K562 (cell line): Measurements from ENCODE around the gene ZNF385D. TPM values are rescaled to one million over a fixed set of nuclear protein-coding genes. Genes with fewer than 3 reads are reported as not detected.

Experiments
- CBX2 ChIP-seq: fragments of 200-600 bp; sonication (generic); IDR thresholded peaks from one replicate; pipeline ENCODE4 v1.6.1; 2012; ENCODE audit warnings: mild to moderate bottlenecking, low read length, inconsistent platforms; ENCODE audit not compliant: insufficient read depth, poor library complexity, severe bottlenecking
- CREM ChIP-seq: IDR thresholded peaks from 2 replicates; pipeline ENCODE4 v1.6.1; 2014; ENCODE audit warnings: antibody characterized with exemption, low read depth
- DACH1 ChIP-seq: fragments of 450-650 bp; IDR thresholded peaks from 2 replicates; pipeline ENCODE4 v1.6.1; 2018; ENCODE audit not compliant: partially characterized antibody
- FOSL1 ChIP-seq: fragments of 200-800 bp; sonication (Bioruptor generic); conservative IDR thresholded peaks from 2 replicates; pipeline ENCODE4 v1.6.1; 2016; ENCODE audit warnings: missing genetic modification characterization, missing compliant biosample characterization
- FOXK1 ChIP-seq: sonication (generic); formaldehyde crosslinking; IDR thresholded peaks from 2 replicates; pipeline ENCODE4 v1.8.0; 2022; ENCODE audit warnings: missing genetic modification reagents, mild to moderate bottlenecking, borderline replicate concordance
- GABPB2 ChIP-seq: fragments of 250-450 bp; sonication (Bioruptor Pico); conservative IDR thresholded peaks from 2 replicates; pipeline ENCODE4 v1.5.1; 2021; ENCODE audit warnings: mild to moderate bottlenecking
- GTF2F1 ChIP-seq: IDR thresholded peaks from 2 replicates; pipeline ENCODE4 v1.6.1; 2011; ENCODE audit warnings: low read depth, low read length, improper control_type of control experiment
- HSF4 ChIP-seq: fragments of 250-450 bp; sonication (Bioruptor Pico); IDR thresholded peaks from 2 replicates; pipeline ENCODE4 v2.1.2; 2022; ENCODE audit warnings: mild to moderate bottlenecking, moderate library complexity, borderline replicate concordance
- ILF3 ChIP-seq: fragments of 450-650 bp; IDR thresholded peaks from 2 replicates; pipeline ENCODE4 v1.6.1; 2018; ENCODE audit warnings: antibody characterized with exemption, mild to moderate bottlenecking, moderate library complexity, borderline replicate concordance
- KDM5B ChIP-seq: fragments of 200-600 bp; sonication (generic); IDR thresholded peaks from 2 replicates; pipeline ENCODE4 v1.6.1; 2012; ENCODE audit warnings: low read depth, mild to moderate bottlenecking, moderate library complexity, low read length, control low read depth, inconsistent platforms; ENCODE audit not compliant: insufficient replicate concordance
- KLF6 ChIP-seq: fragments of 250-450 bp; sonication (Bioruptor Pico); IDR thresholded peaks from 2 replicates; pipeline ENCODE4 v1.4.0; 2020; ENCODE audit warnings: mild to moderate bottlenecking, moderate library complexity, borderline replicate concordance
- NR2C1 ChIP-seq, 2 experiments: fragments of 450-650 bp; IDR thresholded peaks; 2 replicates each; pipeline ENCODE4 v1.6.1; 2017; ENCODE audit warnings: mild to moderate bottlenecking in 2 of 2, antibody characterized with exemption in 1 of 2, inconsistent platforms in 1 of 2, missing compliant biosample characterization in 1 of 2, missing genetic modification characterization in 1 of 2
- OTX1 ChIP-seq: fragments of 450-650 bp; formaldehyde crosslinking; IDR thresholded peaks from 2 replicates; pipeline ENCODE4 v1.4.0; 2022; ENCODE audit warnings: mild to moderate bottlenecking
- POLR2H ChIP-seq: IDR thresholded peaks from 2 replicates; pipeline ENCODE4 v1.6.1; 2016; ENCODE audit warnings: missing genetic modification characterization, low read depth, mild to moderate bottlenecking, control low read depth, missing compliant biosample characterization, moderate library complexity
- PRPF4 ChIP-seq: fragments of 200-400 bp; formaldehyde crosslinking; IDR thresholded peaks from one replicate; pipeline ENCODE4 v1.6.1; 2017; ENCODE audit warnings: low read length, low read depth, mild to moderate bottlenecking; ENCODE audit not compliant: insufficient read depth, poor library complexity, severe bottlenecking
- RFX7 ChIP-seq: fragments of 250-450 bp; sonication (Bioruptor Pico); IDR thresholded peaks from 2 replicates; pipeline ENCODE4 v1.5.1; 2021; ENCODE audit warnings: mild to moderate bottlenecking
- SMAD3 ChIP-seq: fragments of 450-650 bp; formaldehyde crosslinking; conservative IDR thresholded peaks from 2 replicates; pipeline ENCODE4 v1.4.0; 2020; ENCODE audit warnings: mild to moderate bottlenecking
- SMC3 ChIP-seq: conservative IDR thresholded peaks from 2 replicates; pipeline ENCODE4 v1.6.1; 2011; ENCODE audit warnings: low read depth, low read length, improper control_type of control experiment; ENCODE audit not compliant: insufficient read depth
- STAT5A ChIP-seq: IDR thresholded peaks from 2 replicates; pipeline ENCODE4 v1.6.1; 2012; ENCODE audit warnings: low read length, inconsistent platforms, borderline replicate concordance
- TAF7 ChIP-seq: fragments of 450-650 bp; IDR thresholded peaks from 2 replicates; pipeline ENCODE4 v1.6.1; 2016; ENCODE audit warnings: missing genetic modification characterization, missing compliant biosample characterization
- YY1 ChIP-seq, 3 experiments: IDR thresholded peaks; 2 replicates each; pipeline ENCODE4 v1.6.1; 2011; ENCODE audit warnings: low read length in 2 of 3, mild to moderate bottlenecking in 2 of 3, moderate library complexity in 2 of 3, borderline replicate concordance in 1 of 3, control low read depth in 1 of 3, low read depth in 1 of 3; ENCODE audit not compliant: insufficient read depth in 3 of 3, insufficient replicate concordance in 2 of 3, control insufficient read depth in 1 of 3, insufficient read length in 1 of 3; ENCODE audit errors: extremely low read depth in 1 of 3
- ZNF184 ChIP-seq: sonication (generic); formaldehyde crosslinking; IDR thresholded peaks from 2 replicates; pipeline ENCODE4 v1.5.0; 2020; ENCODE audit warnings: missing genetic modification reagents
- ZNF311 ChIP-seq: fragments of 250-450 bp; sonication (Bioruptor Pico); IDR thresholded peaks from 2 replicates; pipeline ENCODE4 v1.4.0; 2020; ENCODE audit warnings: mild to moderate bottlenecking, moderate library complexity
- ZNF316 ChIP-seq: fragments of 450-650 bp; IDR thresholded peaks from 2 replicates; pipeline ENCODE4 v1.6.1; 2016
- ZNF41 ChIP-seq: fragments of 250-450 bp; sonication (Bioruptor Pico); conservative IDR thresholded peaks from 2 replicates; pipeline ENCODE4 v1.4.0; 2020; ENCODE audit warnings: mild to moderate bottlenecking
- ZNF431 ChIP-seq: sonication (generic); formaldehyde crosslinking; IDR thresholded peaks from 2 replicates; pipeline ENCODE4 v1.8.0; 2022; ENCODE audit warnings: mild to moderate bottlenecking, missing genetic modification reagents
- ZNF561 ChIP-seq: fragments of 450-650 bp; formaldehyde crosslinking; conservative IDR thresholded peaks from 2 replicates; pipeline ENCODE4 v1.4.0; 2020; ENCODE audit warnings: mild to moderate bottlenecking, moderate library complexity
- ZNF79 ChIP-seq: fragments of 250-450 bp; sonication (Bioruptor Pico); IDR thresholded peaks from 2 replicates; pipeline ENCODE4 v1.4.0; 2020; ENCODE audit warnings: low read depth, mild to moderate bottlenecking, moderate library complexity
- polyA plus RNA-seq, 8 experiments: library from polyadenylated mRNA; depleted of rRNA in 4 of 8; stranded (reverse) in 5 of 8; unstranded in 3 of 8; fragments of >200 nt; fragmentation: Nextera tagmentation in 2 of 8; fragmentation: Illumina TruSeq in 1 of 8; extraction: Ambion mirVana in 2 of 8; extraction: Trizol in 1 of 8; gene quantifications; 2 replicates each; pipeline versions ENCODE4 v1.2.1 to v1.2.3, GENCODE V29; 2011 to 2014; ENCODE audit warnings: inconsistent platforms in 1 of 8, missing spikeins in 1 of 8
- total RNA-seq, 7 experiments: library from RNA; depleted of rRNA in 6 of 7; stranded (reverse); fragments of >200 nt in 6 of 7; fragmentation: Illumina TruSeq in 2 of 7; extraction: Trizol in 2 of 7; gene quantifications; 2 replicates each; pipeline versions ENCODE4 v1.2.1 to v1.2.3, GENCODE V29; 2011 to 2021; ENCODE audit warnings: low replicate concordance in 1 of 7
- TF ChIP-seq, protein P1 (sequence below): fragments of 450-650 bp; IDR thresholded peaks from 2 replicates; pipeline ENCODE4 v1.6.1; 2016
- TF ChIP-seq, protein P2 (sequence below): fragments of 250-450 bp; sonication (Bioruptor Pico); IDR thresholded peaks from 2 replicates; pipeline ENCODE4 v1.8.0; 2022; ENCODE audit warnings: moderate library complexity, mild to moderate bottlenecking, inconsistent platforms

The ZNF385D gene
- total and polyA plus RNA-seq, 9 of the 15 experiments (the other 6 are each of a cell fraction or from before 2014, with no cell fraction given): 0.14 to 1.7 (median 0.51) TPM

- no peak for TF ChIP-seq GTF2F1
- TF ChIP-seq TAF7: 0 out of 2 replicates have a peak, but pooled peaks have one; percentile 16
- TF ChIP-seq CREM: no peak
- no peak for TF ChIP-seq ZNF431
- TF ChIP-seq, protein P1, sequence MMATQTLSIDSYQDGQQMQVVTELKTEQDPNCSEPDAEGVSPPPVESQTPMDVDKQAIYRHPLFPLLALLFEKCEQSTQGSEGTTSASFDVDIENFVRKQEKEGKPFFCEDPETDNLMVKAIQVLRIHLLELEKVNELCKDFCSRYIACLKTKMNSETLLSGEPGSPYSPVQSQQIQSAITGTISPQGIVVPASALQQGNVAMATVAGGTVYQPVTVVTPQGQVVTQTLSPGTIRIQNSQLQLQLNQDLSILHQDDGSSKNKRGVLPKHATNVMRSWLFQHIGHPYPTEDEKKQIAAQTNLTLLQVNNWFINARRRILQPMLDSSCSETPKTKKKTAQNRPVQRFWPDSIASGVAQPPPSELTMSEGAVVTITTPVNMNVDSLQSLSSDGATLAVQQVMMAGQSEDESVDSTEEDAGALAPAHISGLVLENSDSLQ: no peak
- no peak for TF ChIP-seq CBX2
- TF ChIP-seq STAT5A: no peak
- no peak for TF ChIP-seq SMC3
- no peak for TF ChIP-seq ZNF184 (CRISPR knock-in tag)
- TF ChIP-seq HSF4: peak; percentile 44; the same call in 1 of the 2 replicates
- no peak for TF ChIP-seq NR2C1 (IDR thresholded peaks at IDR 0.05)
- peak; percentile 47; the same call in 1 of the 2 replicates for TF ChIP-seq NR2C1 (tag; IDR thresholded peaks at IDR 0.05)
- peak; percentile 98 for TF ChIP-seq ZNF311 (CRISPR knock-in tag)
- no peak for TF ChIP-seq ZNF561
- TF ChIP-seq, protein P2, sequence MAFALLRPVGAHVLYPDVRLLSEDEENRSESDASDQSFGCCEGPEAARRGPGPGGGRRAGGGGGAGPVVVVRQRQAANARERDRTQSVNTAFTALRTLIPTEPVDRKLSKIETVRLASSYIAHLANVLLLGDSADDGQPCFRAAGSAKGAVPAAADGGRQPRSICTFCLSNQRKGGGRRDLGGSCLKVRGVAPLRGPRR (CRISPR knock-in tag): peak; percentile 87; the same call in 1 of the 2 replicates
- TF ChIP-seq POLR2H (tag): peak; percentile 33
- TF ChIP-seq KLF6 (CRISPR knock-in tag): peak; percentile 93; the same call in 1 of the 2 replicates
- no peak for TF ChIP-seq OTX1
- no peak for TF ChIP-seq FOSL1 (tag)
- no peak for TF ChIP-seq ZNF316
- no peak for TF ChIP-seq YY1 (IDR thresholded peaks at IDR 0.05; ENCODE audit: borderline replicate concordance in 1 of 3, control insufficient read depth in 1 of 3, extremely low read depth in 1 of 3, insufficient read depth in 3 of 3, insufficient read length in 1 of 3, insufficient replicate concordance in 2 of 3, low read depth in 1 of 3, low read length in 2 of 3)
- TF ChIP-seq ZNF41 (CRISPR knock-in tag): peak; percentile 82
- no peak for TF ChIP-seq DACH1
- TF ChIP-seq GABPB2 (CRISPR knock-in tag): no peak
- no peak for TF ChIP-seq FOXK1 (CRISPR knock-in tag)
- TF ChIP-seq PRPF4: no peak
- TF ChIP-seq RFX7: no peak
- peak; percentile 93 for TF ChIP-seq ZNF79 (CRISPR knock-in tag)
- TF ChIP-seq SMAD3 (CRISPR knock-in tag): peak; percentile 81
- TF ChIP-seq KDM5B: no peak
- no peak for TF ChIP-seq ILF3
Observed at GRCh38 chr3:21515417-21515816, 235.6 kb downstream of the ZNF385D start (continued).
